22Rv1 (cell line): ENCODE data around the gene APOA5.

Experiments used
- H3K27ac ChIP-seq: fragments of 450-650 bp; 2 replicates; pipeline ENCODE4 v1.5.1; 2017
- CTCF ChIP-seq: fragments of 450-650 bp; IDR thresholded peaks from 2 replicates; pipeline ENCODE4 v1.5.1; 2017; ENCODE audit warnings: mild to moderate bottlenecking
- ZFX ChIP-seq: fragments of 450-650 bp; IDR thresholded peaks from 2 replicates; pipeline ENCODE4 v1.6.1; 2017; ENCODE audit warnings: antibody characterized with exemption, borderline replicate concordance

APOA5 gene

DNA sequence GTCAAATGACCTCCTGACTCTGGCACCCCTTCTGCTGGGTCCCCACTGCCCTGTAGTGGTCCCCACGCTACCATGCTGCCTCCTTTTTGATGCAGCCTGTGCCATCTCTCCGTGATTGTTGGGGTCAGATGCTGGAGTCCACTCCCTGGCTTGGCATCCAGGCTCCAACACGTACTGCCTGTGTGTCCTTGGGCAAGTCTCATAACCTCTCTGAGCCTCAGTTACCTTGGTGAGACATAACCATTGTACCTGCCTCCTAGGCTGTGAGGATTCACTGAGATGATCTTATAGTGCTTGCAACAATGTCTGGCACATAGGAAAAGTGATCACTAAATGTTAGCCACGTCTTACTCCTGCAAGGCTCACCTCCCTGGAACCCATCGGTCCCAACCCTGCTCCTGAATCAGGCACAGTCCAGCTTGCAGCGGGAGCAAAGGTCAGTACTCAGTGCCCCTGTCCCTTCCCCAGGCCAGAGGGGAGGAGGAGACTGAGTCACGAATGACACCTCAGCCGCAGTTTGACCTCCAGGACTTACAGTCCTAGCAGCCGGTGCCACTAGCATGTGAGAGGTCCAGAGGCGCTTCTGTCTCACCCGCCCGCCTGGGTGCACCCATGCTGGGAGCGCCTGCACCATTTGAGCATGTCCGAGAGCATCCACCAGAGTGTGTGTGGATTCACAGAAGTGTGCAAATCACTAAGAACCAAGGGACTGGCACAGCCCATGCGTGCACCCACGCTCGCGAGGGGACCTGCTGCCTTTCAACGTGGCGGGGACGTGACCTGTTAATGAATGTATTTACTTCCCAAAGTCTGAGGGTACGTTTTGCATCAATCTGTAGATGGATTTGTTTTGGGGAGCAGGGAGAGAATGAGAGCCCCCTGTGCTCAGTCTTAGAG lies 34.4 kb upstream of the APOA5 start:
- TF ChIP-seq ZFX (no peak), CTCF (no peak)
- H3K27ac ChIP-seq: no peak overlapping the region

GRCh38 chr11:116825434-116825833 lies 33.8 kb upstream of the APOA5 start:
- H3K27ac ChIP-seq: no peak overlapping the region
- no peak for TF ChIP-seq CTCF
- TF ChIP-seq ZFX: no peak

DNA sequence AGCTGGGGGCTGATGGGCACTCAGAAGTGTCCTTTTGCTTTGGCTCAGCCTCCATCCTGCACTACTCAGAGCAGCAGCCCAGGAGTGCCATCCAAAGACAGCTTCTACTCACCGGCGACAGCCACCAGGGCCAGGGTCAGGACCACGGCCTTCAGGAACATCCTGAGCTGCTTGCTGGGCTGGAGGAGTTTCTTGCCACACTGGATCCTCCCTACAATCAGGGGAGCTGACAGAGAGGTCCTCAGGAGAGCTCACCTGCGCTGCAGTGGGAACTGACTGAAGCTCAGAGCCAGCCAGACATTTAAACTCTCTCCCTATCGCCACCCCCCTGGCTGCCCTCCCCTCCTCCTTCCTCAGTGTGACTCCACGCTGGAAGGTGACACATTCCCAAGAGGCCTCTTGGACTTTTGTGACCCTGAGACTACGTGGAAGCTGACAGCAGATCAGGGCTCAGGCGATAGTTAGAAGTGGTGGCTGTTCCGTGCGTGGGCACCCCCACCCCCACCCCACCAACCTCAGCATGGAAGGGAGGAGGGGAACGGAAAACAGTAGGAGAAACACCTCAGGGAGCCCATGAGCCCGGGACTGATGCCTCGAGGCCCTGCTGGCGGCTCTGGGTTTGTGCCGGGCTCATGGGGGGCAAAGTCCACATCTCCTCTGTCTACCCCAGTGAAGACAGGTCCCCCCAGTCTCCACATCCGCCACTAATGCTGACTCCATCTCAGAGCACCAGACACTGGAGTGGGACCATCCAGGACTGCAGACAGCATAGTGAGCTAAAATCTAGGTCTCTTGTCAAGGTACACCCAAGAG lies 31.6 kb upstream of the APOA5 start, which contains the start of gene APOA4:
TSS of gene APOA4 (minus strand) at position 274 of the 813 bp plus-strand sequence. CDS start at position 161, 113 bp downstream.
- TF ChIP-seq CTCF (no peak), ZFX (no peak)
- H3K27ac ChIP-seq: no peak within 1 kb of the TSS

- H3K27ac ChIP-seq: no peak overlapping the region
- TF ChIP-seq ZFX: no peak
- TF ChIP-seq CTCF: no peak
Measured at GRCh38 chr11:116822575-116822974, 30.9 kb upstream of the APOA5 start.

DNA sequence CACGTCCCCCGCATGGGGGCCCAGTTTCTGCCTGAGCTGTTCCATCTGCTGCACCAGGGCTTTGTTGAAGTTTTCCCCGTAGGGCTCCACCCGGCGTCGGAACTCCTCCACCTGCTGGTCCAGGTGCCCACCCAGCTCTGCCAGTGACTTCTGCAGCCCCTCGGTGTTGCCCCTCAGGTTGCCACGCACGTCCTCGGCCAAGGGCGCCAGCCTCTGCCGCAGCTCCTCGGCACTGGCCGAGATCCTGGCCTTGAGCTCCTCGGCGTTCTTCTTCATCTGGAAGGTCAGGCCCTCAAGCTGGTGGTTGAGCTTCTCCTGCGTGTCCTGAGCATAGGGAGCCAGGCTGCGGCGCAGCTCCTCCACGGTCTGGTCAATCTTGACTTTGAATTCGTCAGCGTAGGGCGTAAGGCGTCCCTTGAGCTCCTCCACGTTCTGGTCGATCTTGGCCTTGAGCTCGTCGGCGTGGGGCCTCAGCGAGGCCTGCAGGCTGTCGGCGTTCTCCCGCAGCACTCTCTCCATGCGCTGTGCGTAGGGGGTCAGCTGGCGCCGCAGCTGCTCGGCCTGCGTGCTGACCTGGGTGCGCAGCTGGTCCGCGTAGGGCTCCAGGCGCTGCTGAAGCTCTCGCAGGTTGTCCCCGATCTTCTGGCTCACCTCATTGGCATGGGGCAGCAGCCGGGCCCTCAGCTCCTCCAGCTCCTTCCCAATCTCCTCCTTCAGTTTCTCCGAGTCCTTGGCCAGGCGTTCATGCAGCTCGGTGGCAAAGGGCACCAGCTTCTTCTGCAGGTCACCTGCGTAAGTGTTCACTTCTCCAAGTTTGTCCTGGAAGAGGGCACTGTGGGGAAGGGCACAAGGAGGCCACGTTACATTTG lies 29.6 kb upstream of the APOA5 start:
- TF ChIP-seq CTCF (no peak), ZFX (no peak)
- H3K27ac ChIP-seq: no peak overlapping the region

- no peak for TF ChIP-seq ZFX
- no peak for TF ChIP-seq CTCF
- no peak overlapping the region for H3K27ac ChIP-seq
Measured at GRCh38 chr11:116819049-116819448, 27.4 kb upstream of the APOA5 start.
